Measurements from ENCODE around the gene MRPS12. TPM values are rescaled to one million over a fixed set of nuclear protein-coding genes. Genes with fewer than 3 reads are reported as not detected.

MRPS12 gene
- total and polyA plus RNA-seq, 9 of the 15 experiments (the other 6 are each of a cell fraction or from before 2014, with no cell fraction given) = 8.1 to 174 (median 52.0) TPM

- TF ChIP-seq, protein P1, sequence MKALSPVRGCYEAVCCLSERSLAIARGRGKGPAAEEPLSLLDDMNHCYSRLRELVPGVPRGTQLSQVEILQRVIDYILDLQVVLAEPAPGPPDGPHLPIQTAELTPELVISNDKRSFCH (CRISPR knock-in tag; IDR thresholded peaks at IDR 0.05) = no peak
- TF ChIP-seq, protein P1 (tag; IDR thresholded peaks at IDR 0.05) = no peak
- TF ChIP-seq CREM (IDR thresholded peaks at IDR 0.05; ENCODE audit: low read depth) (peak; percentile 94), GATAD2B (IDR thresholded peaks at IDR 0.05; ENCODE audit: borderline replicate concordance) (no peak), HDAC8 (tag; IDR thresholded peaks at IDR 0.05) (no peak), EHMT2 (IDR thresholded peaks at IDR 0.05) (no peak), CBFA2T2 (conservative IDR thresholded peaks at IDR 0.05) (no peak), NKRF (IDR thresholded peaks at IDR 0.05; ENCODE audit: borderline replicate concordance) (peak; percentile 48), MLX (CRISPR knock-in tag; conservative IDR thresholded peaks at IDR 0.05) (no peak), PHB2 (IDR thresholded peaks at IDR 0.05; ENCODE audit: low read depth) (no peak), YBX1 (IDR thresholded peaks at IDR 0.05) (no peak), ETV1 (tag; conservative IDR thresholded peaks at IDR 0.05; ENCODE audit: low read depth) (0 out of 2 replicates have a peak, but pooled peaks have one; percentile 11), TEAD4 (IDR thresholded peaks at IDR 0.05; ENCODE audit: low read length) (no peak; the same call in 1 of the 2 replicates), TEAD4 (CRISPR knock-in tag; IDR thresholded peaks at IDR 0.05; ENCODE audit: borderline replicate concordance) (no peak), DACH1 (IDR thresholded peaks at IDR 0.05; ENCODE audit: partially characterized antibody) (no peak), E4F1 (CRISPR knock-in tag; IDR thresholded peaks at IDR 0.05; ENCODE audit: borderline replicate concordance) (no peak), SPI1 (IDR thresholded peaks at IDR 0.05; ENCODE audit: borderline replicate concordance, low read depth, low read length) (no peak), ZNF512 (tag; IDR thresholded peaks at IDR 0.05) (no peak), KAT2B (IDR thresholded peaks at IDR 0.05; ENCODE audit: low read depth, low read length) (no peak)
These were observed at the start of gene MRPS12 (continued) for GRCh38 chr19:38930776-38931520.
